Kidney (tissue), 14 donors: ENCODE measurements around the gene DNAJB13. TPM values are rescaled to one million over a fixed set of nuclear protein-coding genes. Genes with fewer than 3 reads are reported as not detected.

Experiments used
- DNase-seq, 5 donors: peaks; one replicate each; pipeline ENCODE4 v3.0.0-alpha.2; 2013 to 2020
- FAIRE-seq: peaks from 2 replicates; lab custom pipeline; 2012; peaks lifted over from hg19 to GRCh38; lab: Jason Lieb, UNC
- H3K27ac ChIP-seq, 2 donors: one replicate each; pipeline ENCODE4 v1.7.0; 2013; ENCODE audit warnings: low read depth in 2 of 2, low read length in 2 of 2, inconsistent platforms in 1 of 2
- H3K27me3 ChIP-seq: one replicate; pipeline ENCODE4 v1.7.1; 2013; ENCODE audit warnings: low read length, inconsistent platforms; ENCODE audit not compliant: control insufficient read depth, insufficient read depth
- H3K36me3 ChIP-seq, 3 donors: one replicate each; pipeline versions ENCODE4 v1.7.0 to v1.7.1; 2013; ENCODE audit warnings: low read length in 3 of 3, control low read depth in 1 of 3, inconsistent platforms in 1 of 3; ENCODE audit not compliant: insufficient read depth in 3 of 3, control insufficient read depth in 2 of 3
- H3K4me1 ChIP-seq, 3 donors: one replicate each; pipeline versions ENCODE4 v1.7.0 to v1.7.1; 2013; ENCODE audit warnings: low read length in 3 of 3, inconsistent platforms in 1 of 3, low read depth in 1 of 3; ENCODE audit not compliant: control insufficient read depth in 2 of 3, insufficient read depth in 2 of 3
- H3K4me3 ChIP-seq, 3 donors: one replicate each; pipeline versions ENCODE4 v1.7.0 to v1.8.1; 2013; ENCODE audit warnings: low read length in 3 of 3, control low read depth in 1 of 3, inconsistent platforms in 1 of 3
- H3K9ac ChIP-seq, 3 donors: one replicate each; pipeline versions ENCODE4 v1.7.0 to v1.7.1; 2013; ENCODE audit warnings: low read length in 3 of 3, control low read depth in 1 of 3, inconsistent platforms in 1 of 3
- H3K9me3 ChIP-seq, 3 donors: one replicate each; pipeline versions ENCODE4 v1.7.0 to v1.7.1; 2013; ENCODE audit warnings: low read length in 3 of 3, control low read depth in 1 of 3, inconsistent platforms in 1 of 3; ENCODE audit not compliant: control insufficient read depth in 2 of 3, insufficient read depth in 1 of 3
- intact Hi-C: fragments of 100-400 bp; cut with DNase I; formaldehyde crosslinking; loops from one replicate; pipeline ENCODE4 v1.11.1; 2022
- polyA plus RNA-seq: library from polyadenylated mRNA; stranded (reverse); fragments of 350-450 nt; fragmentation: Illumina TruSeq; extraction: RNeasy Lipid Tissue Mini Kit (QIAGEN cat#74804); gene quantifications from one replicate; pipeline ENCODE4 v1.2.3, GENCODE V29; 2014; ENCODE audit warnings: low read depth, low replicate concordance; ENCODE audit not compliant: insufficient read depth
- total RNA-seq: library from RNA; stranded (reverse); fragmentation: NEBNext Ultra II Directional; extraction: Animal tissue kit (Norgen Biotek cat#: 25700); gene quantifications from one replicate; pipeline ENCODE4 v1.2.1, GENCODE V29; 2021
- TF ChIP-seq, protein P1 (sequence below): IDR thresholded peaks from 3 replicates; pipeline ENCODE4 v1.5.1; 2012; ENCODE audit warnings: mild to moderate bottlenecking, moderate library complexity, borderline replicate concordance; ENCODE audit not compliant: insufficient read depth; ENCODE audit errors: extremely low read depth
- donor health status: control.
- donor health status: control.
- donor health status: control.
- donor health status: control.
- donor health status: control.
- donor health status: DM: yes; HTN: yes; CAD: no.
- donor health status: Normal renal cell carcinoma (clear cell type).

Gene DNAJB13
- total and polyA plus RNA-seq, 2 donors from 2014 or later: 1.5 to 4.3 TPM

DNA sequence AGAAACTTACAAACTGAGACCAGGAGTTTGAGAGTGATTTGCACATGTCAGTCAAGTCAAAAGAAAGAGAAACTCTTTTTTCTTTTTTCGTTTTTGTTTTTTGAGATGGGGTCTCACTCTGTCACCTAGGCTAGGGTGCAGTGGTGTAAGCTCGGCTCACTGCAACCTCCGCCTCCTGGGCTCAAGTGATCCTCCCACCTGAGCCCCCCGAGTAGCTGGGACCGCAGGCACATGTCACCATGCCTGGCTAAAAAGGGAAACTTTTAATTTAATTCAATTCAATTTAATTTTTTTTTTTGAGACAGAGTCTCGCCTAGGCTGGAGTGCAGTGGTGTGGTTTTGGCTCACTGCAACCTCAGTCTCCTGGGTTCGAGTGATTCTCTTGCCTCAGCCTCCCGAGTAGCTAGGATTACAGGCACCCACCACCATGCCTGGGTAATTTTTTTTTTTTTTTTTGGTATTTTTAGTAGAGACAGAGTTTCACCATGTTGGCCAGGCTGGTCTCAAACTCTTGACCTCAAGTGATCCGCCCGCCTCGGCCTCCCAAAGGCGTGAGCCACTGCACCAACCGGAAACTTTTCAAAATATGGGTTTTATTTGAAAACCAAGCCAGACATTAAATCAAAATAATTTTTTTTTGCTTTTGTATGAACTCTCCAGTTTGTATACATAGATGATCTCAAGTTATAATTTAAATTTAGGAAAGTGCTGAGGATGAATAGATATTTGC, 48.2 kb downstream of the DNAJB13 start:
- TF ChIP-seq, protein P1, sequence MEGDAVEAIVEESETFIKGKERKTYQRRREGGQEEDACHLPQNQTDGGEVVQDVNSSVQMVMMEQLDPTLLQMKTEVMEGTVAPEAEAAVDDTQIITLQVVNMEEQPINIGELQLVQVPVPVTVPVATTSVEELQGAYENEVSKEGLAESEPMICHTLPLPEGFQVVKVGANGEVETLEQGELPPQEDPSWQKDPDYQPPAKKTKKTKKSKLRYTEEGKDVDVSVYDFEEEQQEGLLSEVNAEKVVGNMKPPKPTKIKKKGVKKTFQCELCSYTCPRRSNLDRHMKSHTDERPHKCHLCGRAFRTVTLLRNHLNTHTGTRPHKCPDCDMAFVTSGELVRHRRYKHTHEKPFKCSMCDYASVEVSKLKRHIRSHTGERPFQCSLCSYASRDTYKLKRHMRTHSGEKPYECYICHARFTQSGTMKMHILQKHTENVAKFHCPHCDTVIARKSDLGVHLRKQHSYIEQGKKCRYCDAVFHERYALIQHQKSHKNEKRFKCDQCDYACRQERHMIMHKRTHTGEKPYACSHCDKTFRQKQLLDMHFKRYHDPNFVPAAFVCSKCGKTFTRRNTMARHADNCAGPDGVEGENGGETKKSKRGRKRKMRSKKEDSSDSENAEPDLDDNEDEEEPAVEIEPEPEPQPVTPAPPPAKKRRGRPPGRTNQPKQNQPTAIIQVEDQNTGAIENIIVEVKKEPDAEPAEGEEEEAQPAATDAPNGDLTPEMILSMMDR: no peak
- Histone ChIP-seq H3K9ac (no peak overlapping the region), H3K36me3 (peaks cover 0 to 6% (median 4%) of the 10 kb centered on the region in 3 donors), H3K27ac (no peak overlapping the region), H3K27me3 (no peaks in the 10 kb centered on the region), H3K9me3 (no peaks in the 10 kb centered on the region), H3K4me1 (no peaks in the 10 kb centered on the region), H3K4me3 (no peak overlapping the region)
- intact Hi-C loops: no loop called here
- no peak for DNase-seq
- FAIRE-seq: no peak

DNA sequence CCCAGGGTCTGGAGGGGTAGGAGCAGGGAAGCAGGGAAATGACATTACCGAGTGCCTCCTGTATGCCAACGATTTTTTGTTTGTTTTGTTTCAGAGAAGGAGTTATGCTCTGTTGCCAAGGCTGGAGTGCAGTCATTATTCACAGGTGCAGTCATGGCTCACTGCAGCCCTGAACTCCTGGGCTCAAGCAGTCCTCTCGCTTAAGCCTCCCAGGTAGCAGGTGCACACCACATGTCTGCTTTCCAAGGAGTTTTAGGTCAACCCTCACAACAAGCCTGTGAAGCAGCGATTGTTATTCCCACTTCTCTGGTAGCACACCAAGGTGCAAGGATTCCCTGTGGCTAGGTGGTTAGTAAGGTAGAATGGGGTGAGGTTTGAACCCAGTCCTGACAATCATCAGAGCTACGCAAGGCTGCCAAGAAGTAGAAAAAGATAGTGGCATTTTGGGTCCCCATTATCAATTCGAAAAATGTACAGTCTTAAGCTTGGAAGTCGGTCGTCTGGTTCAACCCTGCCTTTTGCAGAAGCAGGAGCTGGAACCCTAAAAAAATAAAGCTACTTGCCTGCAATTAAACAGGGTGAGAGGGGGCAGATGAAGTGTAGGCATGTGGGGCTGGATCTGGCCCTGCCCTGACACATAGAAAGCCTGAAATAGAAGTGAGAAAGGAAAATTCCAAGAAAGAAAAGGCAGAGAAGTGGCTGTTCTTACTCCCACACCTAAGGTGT, 48.9 kb downstream of the DNAJB13 start:
- intact Hi-C loops: no loop called here
- no peak overlapping the region for H3K27ac ChIP-seq
- no peaks in the 10 kb centered on the region for H3K9me3 ChIP-seq
- no peaks in the 10 kb centered on the region for H3K27me3 ChIP-seq
- peak in 3 of 5 donors; percentile 13 to 30 (median 19) for DNase-seq
- FAIRE-seq: no peak
- H3K4me3 ChIP-seq: no peak overlapping the region
- no peaks in the 10 kb centered on the region for H3K4me1 ChIP-seq
- peaks cover 0 to 6% (median 4%) of the 10 kb centered on the region in 3 donors for H3K36me3 ChIP-seq
- no peak overlapping the region for H3K9ac ChIP-seq
- TF ChIP-seq, protein P1: no peak

DNA sequence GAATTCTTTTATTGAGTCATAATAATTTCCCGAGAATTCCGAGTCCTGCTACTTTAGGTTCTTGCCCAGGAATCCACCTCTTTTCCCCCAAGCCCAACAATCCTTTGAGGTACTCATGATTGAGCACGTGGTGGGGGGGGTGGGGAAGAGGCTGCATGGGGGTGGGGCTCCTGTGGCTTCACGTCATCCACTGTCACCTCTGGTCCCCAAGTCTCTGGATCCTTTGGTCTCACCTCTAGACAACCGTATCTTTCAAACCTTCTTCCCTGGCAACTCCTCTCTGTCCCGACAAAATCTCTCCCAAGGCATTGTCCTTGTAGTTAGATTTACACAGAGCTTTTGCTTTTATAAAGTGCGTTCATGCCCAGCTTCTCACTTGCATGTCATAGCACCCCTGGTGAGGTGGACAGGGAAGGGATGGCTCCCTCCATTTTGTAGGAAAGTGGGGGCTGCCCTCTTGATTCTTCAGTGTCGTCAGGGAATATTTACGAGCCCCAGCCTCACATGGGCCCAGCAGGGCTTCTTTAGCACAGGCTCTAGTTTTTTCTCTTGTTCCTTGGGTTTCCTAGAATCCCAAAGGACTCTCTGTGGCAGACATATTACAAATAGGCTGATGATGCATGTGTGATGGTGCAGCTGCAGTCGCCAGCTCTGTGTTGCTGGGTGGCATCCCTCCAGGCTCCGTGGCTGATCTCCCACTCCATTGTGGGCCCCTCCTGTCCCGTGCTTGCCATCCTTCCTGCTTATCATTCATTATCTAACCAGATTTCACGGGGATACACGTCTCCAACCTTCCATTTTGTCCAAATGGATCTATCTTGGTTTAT, 49.7 kb downstream of the DNAJB13 start:
- no peaks in the 10 kb centered on the region for H3K27me3 ChIP-seq
- TF ChIP-seq, protein P1: no peak
- H3K9me3 ChIP-seq: no peaks in the 10 kb centered on the region
- H3K36me3 ChIP-seq: peaks cover 0 to 6% (median 4%) of the 10 kb centered on the region in 3 donors
- no peak overlapping the region for H3K9ac ChIP-seq
- no peaks in the 10 kb centered on the region for H3K4me1 ChIP-seq
- intact Hi-C loops: no loop called here
- FAIRE-seq (no peak), DNase-seq (no peak)
- H3K27ac ChIP-seq: no peak overlapping the region
- no peak overlapping the region for H3K4me3 ChIP-seq
